PFSK-1 (cell line): ENCODE data around the gene UNC93B1.

Experiments
- FOXP2 ChIP-seq: optimal IDR thresholded peaks from 2 replicates; pipeline ENCODE3; 2011; ENCODE audit warnings: borderline replicate concordance, control low read depth, inconsistent platforms; ENCODE audit not compliant: insufficient read depth; ENCODE audit errors: extremely low read length, extremely low read depth
- POLR2AphosphoS5 ChIP-seq: IDR thresholded peaks from 2 replicates; pipeline ENCODE4 v1.6.1; 2012; ENCODE audit warnings: low read depth, mild to moderate bottlenecking, control low read depth, low read length, moderate library complexity
- REST ChIP-seq, 2 experiments: IDR thresholded peaks; 2 replicates each; pipeline versions ENCODE4 v1.6.1 to v1.8.0; 2011 to 2012; ENCODE audit warnings: low read depth in 2 of 2, low read length in 2 of 2, control low read depth in 1 of 2, inconsistent platforms in 1 of 2, mild to moderate bottlenecking in 1 of 2, moderate library complexity in 1 of 2; ENCODE audit not compliant: insufficient read depth in 1 of 2
- SIN3A ChIP-seq: IDR thresholded peaks from 2 replicates; pipeline ENCODE4 v1.6.1; 2012; ENCODE audit warnings: mild to moderate bottlenecking, low read length, moderate library complexity, borderline replicate concordance; ENCODE audit not compliant: insufficient read depth
- TAF1 ChIP-seq: IDR thresholded peaks from 2 replicates; pipeline ENCODE4 v1.6.1; 2012; ENCODE audit warnings: low read length, control low read depth, borderline replicate concordance; ENCODE audit not compliant: insufficient read depth

Gene UNC93B1

GRCh38 chr11:68038718-68039525 lies 35.0 kb upstream of the UNC93B1 start, which contains the start of gene TCIRG1:
Gene TCIRG1 (plus strand): TSS chr11:68039025. CDS start chr11:68041272, 2,247 bp downstream.
- TF ChIP-seq SIN3A, result no peak
- peak; percentile 73; the same call in 1 of the 2 replicates for TF ChIP-seq TAF1
- TF ChIP-seq POLR2AphosphoS5, result peak; percentile 72

GRCh38 chr11:68038226-68038717 lies 34.4 kb upstream of the UNC93B1 start:
- TF ChIP-seq SIN3A (no peak), REST (IDR thresholded peaks at IDR 0.05; ENCODE audit: insufficient read depth in 1 of 2, low read depth in 2 of 2, low read length in 2 of 2) (no peak), FOXP2 (peak; percentile 25)

GRCh38 chr11:68037411-68038225 lies 33.7 kb upstream of the UNC93B1 start:
- no peak for TF ChIP-seq SIN3A

DNA sequence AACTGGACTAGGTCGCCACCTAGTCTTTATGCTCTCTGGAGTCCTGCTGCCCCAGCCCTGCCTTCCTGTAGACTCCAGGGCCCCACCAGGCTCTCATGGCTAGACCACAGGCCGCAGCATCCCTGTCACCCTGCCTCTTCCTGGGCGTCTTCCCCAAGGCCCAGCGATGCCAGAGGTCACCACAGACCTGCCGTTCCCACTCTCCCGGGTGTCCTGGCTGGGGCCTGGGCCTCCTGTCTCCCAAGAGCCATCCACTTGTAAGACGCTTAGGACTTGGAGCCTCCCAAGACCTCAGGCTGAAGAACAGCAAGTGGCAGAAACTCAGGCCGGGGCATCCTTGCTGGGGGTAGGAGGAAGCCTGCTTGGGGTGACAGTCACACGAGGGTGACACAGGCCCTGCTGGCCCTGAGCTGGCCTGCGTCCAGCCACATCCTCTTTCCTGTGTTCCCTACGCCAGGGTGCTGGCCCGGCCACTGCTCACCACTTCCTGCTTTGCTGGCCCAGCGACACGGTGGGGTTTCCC lies 32.9 kb upstream of the UNC93B1 start:
- TF ChIP-seq SIN3A (no peak), POLR2AphosphoS5 (peak; percentile 49)

- TF ChIP-seq SIN3A (no peak), POLR2AphosphoS5 (no peak; the same call in 1 of the 2 replicates), TAF1 (no peak), FOXP2 (no peak), REST (IDR thresholded peaks at IDR 0.05; ENCODE audit: insufficient read depth in 1 of 2, low read depth in 2 of 2, low read length in 2 of 2) (no peak)
These were observed 32.3 kb upstream of the UNC93B1 start for GRCh38 chr11:68036141-68036716.

- no peak for TF ChIP-seq SIN3A
- TF ChIP-seq TAF1, result no peak
- no peak for TF ChIP-seq REST (IDR thresholded peaks at IDR 0.05; ENCODE audit: insufficient read depth in 1 of 2, low read depth in 2 of 2, low read length in 2 of 2)
- TF ChIP-seq POLR2AphosphoS5, result no peak
- TF ChIP-seq FOXP2, result no peak
These were observed 31.5 kb upstream of the UNC93B1 start for GRCh38 chr11:68035266-68035876.
